Loucy (cell line): Measurements from ENCODE around the gene FRRS1.

ENCODE experiments used
- H2AFZ ChIP-seq: fragments of 200-600 bp; sonication (generic); 2 replicates; pipeline ENCODE4 v1.6.0; 2016; ENCODE audit warnings: antibody characterized with exemption, mild to moderate bottlenecking, low read length, moderate library complexity
- H3F3A ChIP-seq: fragments of 200-600 bp; 2 replicates; pipeline ENCODE4 v1.6.0; 2016; ENCODE audit warnings: antibody characterized with exemption, low read depth, mild to moderate bottlenecking
- H3K27me3 ChIP-seq: fragments of 200-600 bp; sonication (generic); 2 replicates; pipeline ENCODE4 v1.6.1; 2014; ENCODE audit warnings: low read length, mild to moderate bottlenecking; ENCODE audit not compliant: insufficient read depth, poor library complexity, severe bottlenecking
- H3K36me3 ChIP-seq: fragments of 200-600 bp; sonication (generic); 2 replicates; pipeline ENCODE4 v1.6.1; 2016; ENCODE audit warnings: low read length; ENCODE audit not compliant: insufficient read depth
- H3K4me1 ChIP-seq: fragments of 200-600 bp; sonication (generic); 2 replicates; pipeline ENCODE4 v1.5.1; 2014; ENCODE audit warnings: low read length, mild to moderate bottlenecking; ENCODE audit not compliant: insufficient read depth, poor library complexity, severe bottlenecking
- H3K4me2 ChIP-seq: fragments of 200-600 bp; sonication (generic); 2 replicates; pipeline ENCODE4 v1.6.0; 2014; ENCODE audit warnings: antibody characterized with exemption, low read length, low read depth, mild to moderate bottlenecking; ENCODE audit not compliant: poor library complexity, severe bottlenecking
- H3K4me3 ChIP-seq: fragments of 200-600 bp; sonication (generic); 2 replicates; pipeline ENCODE4 v1.5.1; 2014; ENCODE audit warnings: low read length, mild to moderate bottlenecking, mixed read lengths; ENCODE audit not compliant: poor library complexity, severe bottlenecking
- H3K79me2 ChIP-seq: fragments of 200-600 bp; sonication (generic); 2 replicates; pipeline ENCODE4 v1.6.1; 2014; ENCODE audit warnings: low read length; ENCODE audit not compliant: insufficient read depth
- H3K9ac ChIP-seq: fragments of 200-600 bp; sonication (generic); 2 replicates; pipeline ENCODE4 v1.6.0; 2014; ENCODE audit warnings: mild to moderate bottlenecking, low read depth, low read length, moderate library complexity; ENCODE audit not compliant: poor library complexity, severe bottlenecking
- H3K9me2 ChIP-seq: fragments of 200-600 bp; sonication (generic); replicated peaks from 2 replicates; pipeline ENCODE4 v1.6.1; 2016; ENCODE audit warnings: low read depth, low read length, mixed read lengths
- H3K9me3 ChIP-seq: fragments of 200-600 bp; sonication (generic); 2 replicates; pipeline ENCODE4 v1.6.1; 2014; ENCODE audit warnings: mild to moderate bottlenecking, antibody characterized with exemption, low read length, low read depth; ENCODE audit not compliant: insufficient read depth
- H4K20me1 ChIP-seq: fragments of 200-600 bp; sonication (generic); 2 replicates; pipeline ENCODE4 v1.6.0; 2014; ENCODE audit warnings: antibody characterized with exemption, low read length, mild to moderate bottlenecking; ENCODE audit not compliant: insufficient read depth, poor library complexity, severe bottlenecking
- EZH2phosphoT487 ChIP-seq: fragments of 200-600 bp; IDR thresholded peaks from 2 replicates; pipeline ENCODE4 v1.6.1; 2018; ENCODE audit warnings: antibody characterized with exemption, mild to moderate bottlenecking, moderate library complexity, borderline replicate concordance
- TF ChIP-seq, protein P1 (sequence below): fragments of 200-600 bp; sonication (generic); conservative IDR thresholded peaks from 2 replicates; pipeline ENCODE4 v1.5.1; 2014; ENCODE audit warnings: mild to moderate bottlenecking, antibody characterized with exemption, low read length

The FRRS1 gene

DNA sequence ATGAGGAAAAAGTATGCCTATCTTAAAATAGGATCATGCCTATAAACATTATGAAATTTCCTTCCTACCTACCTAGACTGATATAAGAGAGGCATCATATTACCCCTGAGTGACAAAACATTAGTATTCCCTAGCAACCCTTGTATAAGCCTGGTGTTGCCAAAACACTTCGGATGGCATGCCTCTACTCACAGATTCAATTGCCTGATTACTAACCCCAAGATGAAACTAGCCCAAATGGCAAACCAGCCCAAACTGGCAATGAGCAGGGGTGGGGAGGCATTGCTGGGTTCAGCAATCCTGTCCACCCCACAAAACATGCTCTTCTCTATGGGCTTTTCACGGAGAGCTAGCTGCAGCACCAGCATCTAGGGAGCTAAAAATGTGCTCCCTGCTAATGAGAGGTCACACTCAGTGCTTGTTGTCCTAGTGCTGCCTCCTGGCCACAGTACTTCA, 106.7 kb downstream of the FRRS1 start:
- Histone ChIP-seq H3K36me3 (no peaks in the 10 kb centered on the region), H3K4me1 (no peaks in the 10 kb centered on the region), H3K9me2 (no peaks in the 10 kb centered on the region), H3K27me3 (no peaks in the 10 kb centered on the region), H3F3A (no peaks in the 10 kb centered on the region), H4K20me1 (no peaks in the 10 kb centered on the region), H3K79me2 (no peaks in the 10 kb centered on the region), H3K9ac (no peak overlapping the region), H3K9me3 (no peaks in the 10 kb centered on the region), H3K4me2 (no peak overlapping the region), H2AFZ (no peak overlapping the region), H3K4me3 (no peak overlapping the region)
- no peak for TF ChIP-seq EZH2phosphoT487
- TF ChIP-seq, protein P1, sequence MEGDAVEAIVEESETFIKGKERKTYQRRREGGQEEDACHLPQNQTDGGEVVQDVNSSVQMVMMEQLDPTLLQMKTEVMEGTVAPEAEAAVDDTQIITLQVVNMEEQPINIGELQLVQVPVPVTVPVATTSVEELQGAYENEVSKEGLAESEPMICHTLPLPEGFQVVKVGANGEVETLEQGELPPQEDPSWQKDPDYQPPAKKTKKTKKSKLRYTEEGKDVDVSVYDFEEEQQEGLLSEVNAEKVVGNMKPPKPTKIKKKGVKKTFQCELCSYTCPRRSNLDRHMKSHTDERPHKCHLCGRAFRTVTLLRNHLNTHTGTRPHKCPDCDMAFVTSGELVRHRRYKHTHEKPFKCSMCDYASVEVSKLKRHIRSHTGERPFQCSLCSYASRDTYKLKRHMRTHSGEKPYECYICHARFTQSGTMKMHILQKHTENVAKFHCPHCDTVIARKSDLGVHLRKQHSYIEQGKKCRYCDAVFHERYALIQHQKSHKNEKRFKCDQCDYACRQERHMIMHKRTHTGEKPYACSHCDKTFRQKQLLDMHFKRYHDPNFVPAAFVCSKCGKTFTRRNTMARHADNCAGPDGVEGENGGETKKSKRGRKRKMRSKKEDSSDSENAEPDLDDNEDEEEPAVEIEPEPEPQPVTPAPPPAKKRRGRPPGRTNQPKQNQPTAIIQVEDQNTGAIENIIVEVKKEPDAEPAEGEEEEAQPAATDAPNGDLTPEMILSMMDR = no peak
